HG03354 (cell line): ENCODE measurements around the gene APRT.
"Not testable (repeated sequence)": the region's sequence is repeated elsewhere in the genome, so short reads cannot be mapped to it uniquely, and the experiment has no call there.

Experiments
- ATAC-seq: cut with Tn5 transposase; IDR thresholded peaks from one replicate; pipeline ENCODE4 v1.9.1; 2021; ENCODE audit warnings: mild to moderate bottlenecking; ENCODE audit not compliant: unreplicated experiment, poor library complexity, severe bottlenecking

Gene APRT

DNA sequence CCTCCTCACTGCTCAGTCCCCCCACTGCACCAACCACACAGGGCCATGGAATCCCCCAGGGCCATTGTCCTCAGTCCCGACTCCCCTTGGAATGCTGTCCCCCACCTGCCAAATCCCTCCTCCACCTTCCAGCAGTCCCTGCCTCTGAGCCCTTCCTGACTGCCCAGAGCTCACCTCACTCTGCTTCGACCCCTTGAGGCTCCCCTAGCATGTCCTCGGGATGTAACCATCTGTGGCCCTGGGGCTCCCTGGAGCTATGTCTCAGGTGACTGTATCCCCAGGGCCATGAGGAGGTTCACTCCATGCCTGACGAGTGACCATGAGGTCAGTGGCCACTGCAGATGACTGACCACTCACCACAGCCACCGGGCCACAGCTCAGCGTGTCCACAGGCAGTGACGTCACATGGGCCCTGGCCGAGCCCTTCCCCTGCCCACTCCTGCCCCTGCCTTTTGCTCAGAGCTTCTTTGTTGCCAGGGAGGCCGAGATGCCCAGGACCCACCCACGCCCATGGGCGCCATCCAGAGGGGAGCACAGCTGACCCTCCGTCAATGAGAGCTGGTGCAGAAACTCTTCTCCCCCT lies 19.0 kb downstream of the APRT start:
- ATAC-seq, result no peak

- ATAC-seq, result no peak
Measured at GRCh38 chr16:88792078-88792550, 19.6 kb downstream of the APRT start.

DNA sequence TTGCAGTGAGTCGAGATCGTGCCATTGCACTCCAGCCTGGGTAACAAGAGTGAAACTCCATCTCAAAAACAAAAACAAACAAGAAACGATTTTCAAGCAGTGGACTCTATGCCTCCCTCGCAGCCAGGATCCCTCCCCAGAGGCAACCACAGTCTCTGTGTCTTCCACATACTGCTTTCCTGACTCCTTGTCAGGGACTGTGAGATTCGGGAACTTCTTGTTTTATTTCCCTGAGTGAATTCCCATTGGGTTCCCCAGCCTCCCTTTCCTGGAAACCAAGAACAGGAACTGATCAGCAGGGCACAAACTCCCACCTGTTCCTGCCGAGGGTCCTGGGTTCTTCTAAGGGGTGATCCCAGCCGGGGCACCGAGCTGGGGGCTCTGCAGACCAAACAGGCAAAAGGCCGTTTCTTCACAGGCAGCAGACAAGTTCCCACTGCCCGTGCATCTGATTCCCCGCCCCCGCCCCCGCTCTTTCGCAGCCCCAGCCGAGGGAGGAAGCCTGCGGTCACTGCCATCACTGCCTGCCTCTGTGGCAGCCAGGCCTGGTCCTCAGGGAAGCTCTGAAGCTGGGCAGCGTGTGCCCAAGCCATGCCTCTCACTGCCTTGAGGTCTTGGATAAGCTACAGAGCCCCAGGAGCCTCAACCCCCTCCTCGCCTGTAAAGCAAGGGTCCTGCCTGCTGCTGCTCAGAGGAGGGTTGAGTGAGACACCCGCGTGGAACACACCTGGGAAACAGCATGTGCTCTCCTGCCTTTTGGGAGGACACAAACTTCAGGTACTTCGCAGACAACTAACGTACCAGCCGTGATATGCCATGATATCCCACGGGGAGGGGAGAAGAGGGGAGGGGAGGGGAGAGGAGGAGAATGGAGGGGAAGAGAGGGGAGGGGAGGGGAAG lies 21.2 kb downstream of the APRT start:
- no peak for ATAC-seq

DNA sequence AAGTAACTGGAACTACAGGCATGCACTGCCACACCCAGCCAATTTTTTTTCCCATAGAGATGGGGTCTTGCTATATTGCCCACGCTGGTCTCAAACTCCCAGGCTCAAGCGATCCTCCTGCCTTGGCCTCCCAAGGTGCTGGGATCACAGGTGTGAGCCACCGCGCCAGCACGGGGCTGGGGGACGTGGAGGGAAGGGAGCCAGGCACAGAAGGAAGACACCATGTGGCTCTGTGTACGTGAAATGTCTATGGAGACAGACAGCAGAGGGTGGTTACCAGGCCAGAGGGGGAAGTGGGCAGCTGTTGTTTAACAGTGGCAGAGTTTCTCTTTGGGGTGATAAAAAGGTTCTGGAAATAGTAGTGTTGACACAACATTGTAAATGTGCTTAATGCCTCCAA lies 22.1 kb downstream of the APRT start:
- no peak for ATAC-seq

- not testable (repeated sequence) for ATAC-seq
Measured at GRCh38 chr16:88788749-88789148, 23.0 kb downstream of the APRT start.

DNA sequence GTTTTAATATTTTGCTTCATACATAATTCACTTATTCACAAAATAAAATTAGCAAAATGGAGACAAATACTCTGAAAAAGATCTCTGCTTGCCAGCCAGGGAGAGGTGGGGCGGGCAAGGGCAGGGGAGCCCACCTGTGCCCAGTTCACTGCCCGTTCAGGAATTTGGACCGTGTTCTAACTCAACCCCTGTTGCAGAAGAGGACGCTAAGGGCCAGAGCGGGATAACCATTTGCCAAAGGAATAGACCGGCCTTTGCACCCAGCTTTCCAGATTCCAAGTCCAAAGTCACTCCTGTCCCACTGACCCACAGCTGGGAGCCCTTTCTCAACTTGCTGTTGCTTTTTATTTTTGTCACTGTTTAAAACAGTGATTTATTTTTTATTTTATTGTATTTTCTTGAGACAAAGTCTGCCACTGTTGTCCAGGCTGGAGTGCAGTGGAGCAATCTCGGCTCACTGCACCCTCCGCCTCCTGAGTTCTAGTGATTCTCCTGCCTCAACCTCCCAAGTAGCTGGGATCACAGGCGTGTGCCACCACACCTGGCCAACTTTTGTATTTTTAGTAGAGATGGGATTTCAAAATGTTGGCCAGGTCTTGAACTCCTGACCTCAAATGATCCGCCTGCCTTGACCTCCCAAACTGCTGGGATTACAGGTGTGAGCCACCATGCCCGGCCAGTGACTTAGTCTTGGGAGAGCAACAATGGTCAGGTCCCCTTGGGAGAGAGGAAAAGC lies 24.0 kb downstream of the APRT start:
- no peak for ATAC-seq

GRCh38 chr16:88785106-88785924 lies 26.4 kb downstream of the APRT start, which contains the start of gene PIEZO1:
Gene PIEZO1, minus strand, starts transcription at chr16:88785220. Its CDS starts 256 bp downstream, at chr16:88784964.
- ATAC-seq, result peak; percentile 26

GRCh38 chr16:88784856-88785105 lies 26.9 kb downstream of the APRT start:
- ATAC-seq, result peak; percentile 29

DNA sequence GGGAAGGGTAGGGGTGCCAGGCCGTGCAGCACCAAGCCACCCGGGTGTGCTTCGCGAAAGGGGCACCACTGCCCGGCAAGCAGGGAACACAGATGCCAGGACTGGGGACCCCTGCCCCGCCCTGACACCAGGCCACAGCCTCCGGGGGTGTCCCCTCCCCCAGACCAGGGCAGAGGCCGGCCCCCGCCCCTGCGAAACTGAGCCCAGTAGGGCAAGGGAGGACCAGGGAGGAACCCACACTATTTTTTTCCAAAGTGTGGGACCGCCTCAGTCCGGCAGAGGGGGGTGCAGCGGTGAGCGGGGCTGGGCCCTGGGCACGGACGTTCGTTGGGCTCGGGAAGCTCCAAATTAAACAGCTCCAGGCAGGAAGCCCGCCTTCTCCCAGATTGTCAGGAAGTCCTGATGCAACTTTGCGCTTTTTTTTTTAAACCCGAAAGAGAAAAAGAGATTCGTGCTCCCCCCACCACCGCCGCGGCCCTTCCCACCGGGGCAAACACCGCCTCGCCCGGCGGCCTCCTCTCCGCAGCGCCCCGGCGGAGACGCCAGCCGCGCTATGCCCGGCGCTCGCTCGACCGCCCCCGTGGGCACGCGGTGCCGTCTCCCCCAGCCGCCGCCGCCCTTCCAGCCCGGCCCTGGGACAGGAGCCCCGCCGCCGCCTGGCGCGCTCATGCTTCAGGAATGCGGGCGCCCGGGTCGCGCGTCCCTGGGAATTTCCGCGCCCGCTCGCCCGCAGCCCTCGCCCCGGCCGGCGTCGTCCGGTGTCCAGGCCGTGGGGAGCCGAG lies 27.5 kb downstream of the APRT start:
- peak; percentile 27 for ATAC-seq

- no peak for ATAC-seq
Measured at GRCh38 chr16:88783391-88784073, 28.2 kb downstream of the APRT start.

DNA sequence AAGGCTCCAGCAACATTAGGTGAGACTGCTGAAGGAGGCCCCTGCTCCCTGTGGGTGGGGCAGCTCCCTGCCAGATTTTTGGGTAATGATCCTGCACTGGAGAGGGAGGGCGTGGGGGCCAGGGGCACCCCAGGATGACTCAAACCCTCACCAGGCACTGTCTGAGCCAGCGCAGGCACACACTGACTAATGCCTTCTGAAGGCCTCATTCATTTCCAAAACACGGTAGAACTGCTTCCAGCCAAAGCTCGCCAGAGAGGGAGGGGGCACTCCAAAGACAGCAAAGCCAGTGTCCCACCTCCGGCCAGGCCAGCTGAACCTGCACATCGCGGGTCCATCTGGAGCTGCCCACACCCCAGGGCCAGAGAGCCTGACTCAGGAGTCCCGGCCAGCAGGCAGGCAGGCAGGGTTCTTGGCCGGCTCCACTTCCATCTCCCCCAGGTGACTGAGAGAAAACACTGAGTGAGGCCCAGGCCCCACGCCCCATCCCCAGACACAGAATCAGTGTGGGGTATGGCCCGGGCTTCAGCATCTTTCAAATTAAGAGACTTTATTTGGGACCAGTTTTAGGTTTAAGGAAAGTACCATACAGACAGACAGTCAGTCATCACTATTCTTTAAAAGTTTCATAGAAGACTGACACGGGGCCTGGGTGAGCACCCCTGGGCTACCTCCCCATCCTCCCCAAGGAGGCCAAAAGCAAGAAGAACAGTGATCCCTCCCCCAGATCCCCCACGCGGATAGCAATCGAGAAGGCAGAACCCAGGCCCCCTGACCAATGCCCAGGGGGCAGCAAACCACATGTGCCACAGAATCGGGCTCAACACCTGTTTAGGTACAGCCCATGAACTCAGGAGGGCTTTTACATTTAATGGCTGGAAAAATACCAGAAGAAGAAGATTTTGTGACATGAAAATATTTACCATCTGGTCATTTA lies 29.0 kb downstream of the APRT start:
- no peak for ATAC-seq

GRCh38 chr16:88781140-88782077 lies 30.3 kb downstream of the APRT start:
- ATAC-seq, result no peak

GRCh38 chr16:88780142-88781062 lies 31.3 kb downstream of the APRT start:
- no peak for ATAC-seq

DNA sequence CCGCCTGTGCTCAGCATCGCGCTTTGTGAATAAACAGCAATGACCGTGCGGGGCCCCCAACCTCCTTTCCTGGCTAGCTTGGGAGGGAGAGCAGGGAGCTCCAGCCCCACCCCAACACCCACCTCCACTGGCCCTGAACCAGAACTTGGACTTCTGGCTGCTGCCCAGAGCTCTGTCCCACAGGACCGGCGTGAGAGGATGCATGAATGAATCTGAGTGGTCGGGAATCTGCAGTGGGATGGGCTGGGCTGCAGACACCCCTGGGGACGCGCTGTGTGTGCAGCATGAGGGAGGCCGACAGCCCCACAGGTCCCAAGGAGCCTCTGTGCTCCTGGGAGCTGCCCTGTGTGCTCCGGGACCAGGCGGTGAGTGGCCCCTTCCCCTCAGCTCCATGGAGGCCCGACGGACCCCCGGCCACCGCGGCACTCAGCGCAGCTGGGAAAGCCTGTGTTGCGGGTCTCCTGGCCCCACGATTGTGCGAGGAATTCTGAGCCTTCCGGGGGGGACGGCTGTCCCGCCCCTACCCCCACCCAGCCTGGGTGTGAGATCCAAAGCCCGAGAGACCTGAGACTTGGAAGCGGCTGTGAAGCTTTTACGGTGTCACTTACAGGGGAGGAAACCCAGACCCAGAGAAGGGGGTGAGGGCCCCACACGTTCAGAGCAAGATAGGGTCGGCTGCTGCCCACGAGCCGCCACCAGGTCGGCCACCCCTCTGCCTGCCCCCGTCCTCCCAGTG lies 32.2 kb downstream of the APRT start:
- ATAC-seq, result no peak

- ATAC-seq, result no peak
Measured at GRCh38 chr16:88778541-88779065, 33.1 kb downstream of the APRT start.
